ENCODE measurements around the gene C22orf15.

C22orf15 gene

DNA sequence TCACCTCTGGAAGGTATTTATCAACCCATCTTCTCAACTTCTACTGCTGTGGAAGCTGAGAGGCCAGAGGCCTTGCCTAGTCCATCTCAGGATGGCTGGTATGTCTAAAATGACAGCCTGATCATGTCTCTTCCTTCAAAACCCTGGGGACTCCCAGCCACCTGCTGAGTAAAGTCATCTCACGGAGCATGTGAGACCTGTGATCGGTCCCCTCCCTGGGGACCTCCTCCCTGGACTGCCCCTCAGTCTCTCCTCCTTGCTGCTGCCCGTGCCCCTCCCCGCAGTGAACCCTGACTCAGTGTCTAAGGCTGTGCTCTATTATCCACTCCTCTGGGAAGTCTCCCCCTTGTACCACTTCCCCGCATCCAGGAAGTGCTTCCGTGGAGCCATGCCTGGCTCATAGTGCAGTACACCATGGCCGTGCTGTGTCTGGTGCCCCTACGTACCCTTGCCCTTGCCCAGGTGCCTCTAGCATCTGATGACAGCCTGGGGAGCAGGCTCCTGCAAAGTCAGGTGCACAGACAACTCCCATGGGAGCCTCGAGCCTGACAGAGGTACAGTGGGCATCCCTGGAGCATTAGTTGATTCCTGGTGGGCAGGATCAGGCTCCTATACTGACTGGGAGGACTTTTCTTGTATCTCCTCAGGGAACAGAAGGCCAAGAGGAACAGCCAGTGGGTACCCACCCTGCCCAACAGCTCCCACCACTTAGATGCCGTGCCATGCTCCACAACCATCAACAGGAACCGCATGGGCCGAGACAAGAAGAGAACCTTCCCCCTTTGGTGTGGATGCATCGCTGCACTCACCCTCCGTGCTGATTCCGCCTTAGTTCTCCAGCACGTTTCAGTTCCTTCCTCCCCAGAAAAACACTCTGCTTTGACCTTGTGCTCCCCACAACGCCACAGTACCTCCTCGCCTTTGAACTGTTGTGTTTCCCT, 37.8 kb downstream of the C22orf15 start:
- Mint-ChIP-seq H3K4me1 (ENCODE audit: low read depth) (no peaks in the 10 kb centered on the region), H3K36me3 (ENCODE audit: low read depth) (peaks cover 51% of the 10 kb centered on the region), H3K27ac (no peak overlapping the region), H3K4me3 (no peak overlapping the region), H3K9me3 (no peaks in the 10 kb centered on the region), H3K27me3 (ENCODE audit: low read depth) (no peaks in the 10 kb centered on the region)
- DNase-seq (ENCODE audit: low spot score): no peak

DNA sequence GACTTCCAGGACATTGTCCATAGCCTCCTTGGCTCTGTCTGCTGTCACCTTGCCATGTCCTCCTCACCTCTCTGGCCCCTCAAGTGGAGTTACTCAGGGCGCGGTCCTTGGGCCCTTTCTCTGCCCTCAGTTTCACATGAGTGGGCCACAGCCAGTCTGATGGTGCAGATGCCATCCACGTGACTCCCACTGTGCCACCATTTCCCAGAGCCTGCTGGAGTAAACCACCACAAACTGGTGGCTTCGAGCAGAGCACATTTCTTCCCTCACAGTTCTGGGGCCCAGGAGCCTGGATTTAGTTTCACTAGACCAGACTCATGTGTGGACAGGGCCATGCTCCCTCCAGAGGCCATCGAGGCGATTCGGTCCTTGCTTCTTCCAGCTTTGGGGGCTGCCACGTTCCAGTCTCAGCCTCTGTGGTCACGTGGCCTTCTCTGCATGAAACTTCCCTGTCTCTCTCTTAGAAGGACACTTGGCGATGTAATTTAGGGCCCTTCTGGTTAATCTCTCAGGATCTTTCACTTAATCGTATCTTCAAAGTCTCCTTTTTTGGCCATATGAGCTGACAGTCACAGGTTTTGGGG, 38.5 kb downstream of the C22orf15 start:
- Mint-ChIP-seq H3K4me1 (ENCODE audit: low read depth) (no peaks in the 10 kb centered on the region), H3K9me3 (no peaks in the 10 kb centered on the region), H3K27me3 (ENCODE audit: low read depth) (no peaks in the 10 kb centered on the region), H3K27ac (no peak overlapping the region), H3K4me3 (no peak overlapping the region), H3K36me3 (ENCODE audit: low read depth) (peaks cover 46% of the 10 kb centered on the region)
- DNase-seq (ENCODE audit: low spot score): no peak

DNA sequence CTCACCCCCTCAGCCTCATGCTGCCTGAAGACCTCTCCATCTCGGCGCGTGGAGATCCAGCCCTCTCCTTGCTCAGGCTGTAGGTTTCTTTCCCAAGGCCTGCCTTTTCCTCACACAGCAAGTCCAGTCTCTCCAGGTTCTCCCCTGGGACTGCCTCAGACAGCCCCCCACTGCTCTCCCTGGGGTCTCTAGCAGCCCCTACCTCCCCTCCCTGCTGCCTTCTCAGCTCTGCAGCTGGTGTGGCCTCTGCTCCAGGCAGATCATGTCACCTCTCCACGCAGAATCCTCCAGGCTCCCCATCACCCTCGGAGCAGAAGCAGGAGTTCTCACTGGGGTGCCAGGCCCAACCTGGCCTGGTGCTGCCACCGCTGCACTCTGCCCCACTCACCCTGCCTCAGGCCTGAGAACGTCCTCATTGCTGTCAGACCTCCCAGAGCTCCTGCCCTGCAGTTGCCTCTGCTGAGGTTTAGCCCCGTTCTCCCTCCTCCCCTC, 39.1 kb downstream of the C22orf15 start:
- Mint-ChIP-seq H3K27ac (no peak overlapping the region), H3K27me3 (ENCODE audit: low read depth) (no peaks in the 10 kb centered on the region), H3K9me3 (no peaks in the 10 kb centered on the region), H3K4me1 (ENCODE audit: low read depth) (no peaks in the 10 kb centered on the region), H3K4me3 (no peak overlapping the region), H3K36me3 (ENCODE audit: low read depth) (peaks cover 42% of the 10 kb centered on the region)
- DNase-seq (ENCODE audit: low spot score): no peak

DNA sequence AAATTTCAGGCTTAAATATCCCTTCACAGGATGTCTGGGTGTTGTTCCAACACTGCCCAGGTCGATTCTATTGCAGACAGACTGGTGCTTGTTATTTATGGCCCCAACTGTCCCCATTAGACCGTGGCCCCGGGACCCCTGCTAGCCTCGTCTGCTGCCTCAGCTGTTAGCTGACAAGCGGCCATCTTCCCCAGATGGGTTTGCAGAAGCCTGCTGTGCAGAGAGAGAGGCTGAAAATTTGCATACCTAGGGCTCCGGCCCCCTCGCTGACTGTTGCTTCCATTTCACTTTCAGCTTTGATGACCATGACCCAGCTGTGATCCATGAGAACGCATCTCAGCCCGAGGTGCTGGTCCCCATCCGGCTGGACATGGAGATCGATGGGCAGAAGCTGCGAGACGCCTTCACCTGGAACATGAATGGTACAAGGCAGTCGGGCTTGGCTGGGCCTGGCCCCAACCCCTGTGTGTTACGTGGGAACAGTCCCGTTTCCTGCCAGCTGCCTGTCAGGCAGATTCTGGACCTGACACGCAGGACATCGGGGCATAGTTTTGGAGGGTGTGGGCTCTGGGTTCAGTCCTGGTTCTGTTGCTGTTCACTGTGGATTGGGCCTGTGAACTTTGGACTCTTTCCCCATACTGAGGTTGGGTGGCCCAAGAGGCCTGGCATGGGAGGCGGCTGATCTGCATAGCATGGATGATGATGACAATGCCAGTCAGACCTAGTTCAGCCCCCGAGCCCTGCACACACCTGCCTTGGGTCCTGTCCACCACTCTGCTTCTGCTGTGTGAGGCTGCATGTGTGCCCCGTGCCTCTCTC, 40.4 kb downstream of the C22orf15 start:
- Mint-ChIP-seq H3K4me3 (no peak overlapping the region), H3K27me3 (ENCODE audit: low read depth) (no peaks in the 10 kb centered on the region), H3K9me3 (no peaks in the 10 kb centered on the region), H3K27ac (peak overlapping the region; percentile 36), H3K36me3 (ENCODE audit: low read depth) (peaks cover 48% of the 10 kb centered on the region), H3K4me1 (ENCODE audit: low read depth) (no peaks in the 10 kb centered on the region)
- no peak for DNase-seq (ENCODE audit: low spot score)

DNA sequence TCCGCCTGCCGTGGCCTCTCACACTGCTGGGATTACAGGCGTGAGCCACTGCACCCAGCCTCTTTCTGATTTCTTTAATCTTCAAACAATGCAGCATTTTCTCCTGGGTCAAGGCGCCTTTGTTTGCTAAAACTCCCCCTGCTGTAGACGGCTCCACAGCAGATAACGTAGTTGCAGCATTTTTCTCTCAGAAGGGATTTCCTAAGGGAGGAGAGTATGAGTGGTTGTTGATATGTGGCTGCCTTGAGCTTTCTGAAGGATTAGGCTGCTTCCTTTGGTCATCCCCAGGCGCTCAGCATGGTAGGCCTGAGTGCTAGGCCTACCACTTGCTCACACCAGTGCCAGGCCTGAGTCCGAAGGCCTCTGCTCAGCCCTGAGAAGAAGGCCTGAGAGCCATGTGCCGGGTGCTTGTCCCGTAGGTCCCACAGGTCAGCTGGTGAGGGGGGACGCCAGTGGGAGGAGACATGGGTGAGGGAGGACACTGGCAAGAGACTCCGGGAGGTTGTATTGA, 42.0 kb downstream of the C22orf15 start:
- H3K36me3 Mint-ChIP-seq (ENCODE audit: low read depth): peaks cover 44% of the 10 kb centered on the region
- H3K27ac Mint-ChIP-seq: no peak overlapping the region
- no peaks in the 10 kb centered on the region for H3K9me3 Mint-ChIP-seq
- H3K4me1 Mint-ChIP-seq (ENCODE audit: low read depth): no peaks in the 10 kb centered on the region
- H3K4me3 Mint-ChIP-seq: no peak overlapping the region
- DNase-seq (ENCODE audit: low spot score): no peak
- H3K27me3 Mint-ChIP-seq (ENCODE audit: low read depth): no peaks in the 10 kb centered on the region

DNA sequence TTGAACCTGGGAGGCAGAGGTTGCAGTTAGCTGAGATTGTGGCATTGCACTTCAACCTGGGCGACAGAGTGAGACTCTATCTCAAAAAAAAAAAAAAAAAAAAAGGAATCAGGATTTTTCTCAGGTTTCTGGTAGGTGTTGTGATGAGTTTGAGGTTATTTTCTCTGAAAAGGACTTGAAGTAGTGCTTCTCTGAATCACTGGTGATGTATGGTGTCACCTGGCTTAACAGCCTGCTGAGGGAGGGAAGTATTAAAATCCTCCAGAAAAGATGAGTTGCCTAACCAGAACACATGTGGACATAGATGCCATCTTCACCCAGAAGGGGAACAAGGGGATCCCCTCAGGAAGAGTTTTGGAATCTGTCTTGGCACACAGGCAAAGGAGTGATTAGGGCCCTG, 44.0 kb downstream of the C22orf15 start:
- Mint-ChIP-seq H3K27ac (no peak overlapping the region), H3K4me3 (no peak overlapping the region), H3K9me3 (no peaks in the 10 kb centered on the region), H3K36me3 (ENCODE audit: low read depth) (peaks cover 30% of the 10 kb centered on the region), H3K27me3 (ENCODE audit: low read depth) (no peaks in the 10 kb centered on the region), H3K4me1 (ENCODE audit: low read depth) (no peaks in the 10 kb centered on the region)
- no peak for DNase-seq (ENCODE audit: low spot score)

DNA sequence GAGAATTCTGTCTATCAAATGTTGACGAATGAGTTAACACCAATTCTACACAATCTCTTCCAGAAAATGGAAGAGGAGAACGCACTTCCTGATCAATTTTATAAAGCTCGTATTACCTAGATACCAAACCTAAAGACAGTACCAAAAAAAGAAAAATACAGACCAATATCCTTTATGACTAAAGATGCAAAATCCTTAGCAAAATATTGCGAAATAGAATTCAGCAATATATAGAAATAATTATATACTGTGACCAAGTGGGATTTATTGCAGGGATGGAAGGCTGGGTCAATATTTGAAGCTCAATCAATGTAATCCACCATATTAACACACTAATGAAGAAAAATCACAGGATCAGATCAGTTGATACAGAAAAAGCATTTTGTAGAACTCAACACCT, 49.6 kb downstream of the C22orf15 start:
- no peak overlapping the region for H3K4me3 Mint-ChIP-seq
- peaks cover 33% of the 10 kb centered on the region for H3K36me3 Mint-ChIP-seq (ENCODE audit: low read depth)
- no peak overlapping the region for H3K27ac Mint-ChIP-seq
- no peaks in the 10 kb centered on the region for H3K27me3 Mint-ChIP-seq (ENCODE audit: low read depth)
- no peaks in the 10 kb centered on the region for H3K9me3 Mint-ChIP-seq
- DNase-seq (ENCODE audit: low spot score): no peak
- no peaks in the 10 kb centered on the region for H3K4me1 Mint-ChIP-seq (ENCODE audit: low read depth)
